NCI-H2227 (cell line): ENCODE results near the gene ZEB2.
"Not testable (repeated sequence)": the region's sequence is repeated elsewhere in the genome, so short reads cannot be mapped to it uniquely, and the experiment has no call there.

Experiments
- DNase-seq: peaks from one replicate; lab custom pipeline; 2025; ENCODE audit not compliant: unreplicated experiment; lab: John Stamatoyannopoulos, UW

ZEB2 gene

DNA sequence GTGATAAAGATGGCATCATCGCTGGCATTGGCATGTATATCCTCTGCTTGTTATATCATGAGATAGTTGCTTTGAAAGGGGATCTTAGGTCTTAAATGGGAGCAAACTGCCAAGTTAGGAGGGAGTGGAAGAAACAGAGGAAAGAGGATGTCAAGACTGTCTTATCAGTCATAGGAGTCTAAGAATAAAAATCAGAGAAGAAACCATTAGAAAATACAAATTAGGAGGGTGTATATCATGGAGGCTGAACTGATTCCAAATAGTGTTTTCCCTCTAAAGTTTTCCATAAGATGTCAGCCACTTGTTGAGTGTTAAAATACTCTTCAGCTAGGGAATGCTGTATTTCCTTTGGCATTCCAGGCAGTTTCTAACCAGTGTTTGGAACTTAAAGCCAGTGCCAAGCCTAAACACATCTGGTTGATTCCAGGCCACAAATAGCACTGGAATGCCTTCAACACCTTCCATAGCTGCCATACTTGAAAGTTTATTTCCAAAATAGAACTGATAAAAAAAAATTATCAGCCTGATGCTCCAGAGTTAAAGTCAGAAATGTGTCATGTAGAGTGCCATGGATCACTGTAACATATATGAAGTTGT is 129.4 kb downstream of the ZEB2 start:
- DNase-seq, result no peak

DNA sequence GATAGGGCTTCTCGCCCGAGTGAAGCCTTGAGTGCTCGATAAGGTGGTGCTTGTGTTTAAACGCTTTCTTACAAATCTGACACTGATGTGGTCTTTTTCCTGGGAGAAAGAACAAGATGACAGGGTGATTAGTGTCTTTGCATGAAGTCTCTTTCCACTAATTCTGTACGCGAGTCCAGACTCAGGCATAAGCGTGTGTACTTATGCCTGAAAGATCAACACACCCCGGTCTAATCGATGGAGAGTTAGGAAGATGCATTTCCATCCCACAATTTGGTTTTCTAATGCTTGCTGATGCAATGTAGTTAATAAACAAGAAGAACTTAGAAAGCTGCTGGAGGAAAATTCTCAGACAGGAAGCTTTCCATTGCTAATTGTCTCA is 130.0 kb downstream of the ZEB2 start:
- no peak for DNase-seq

DNA sequence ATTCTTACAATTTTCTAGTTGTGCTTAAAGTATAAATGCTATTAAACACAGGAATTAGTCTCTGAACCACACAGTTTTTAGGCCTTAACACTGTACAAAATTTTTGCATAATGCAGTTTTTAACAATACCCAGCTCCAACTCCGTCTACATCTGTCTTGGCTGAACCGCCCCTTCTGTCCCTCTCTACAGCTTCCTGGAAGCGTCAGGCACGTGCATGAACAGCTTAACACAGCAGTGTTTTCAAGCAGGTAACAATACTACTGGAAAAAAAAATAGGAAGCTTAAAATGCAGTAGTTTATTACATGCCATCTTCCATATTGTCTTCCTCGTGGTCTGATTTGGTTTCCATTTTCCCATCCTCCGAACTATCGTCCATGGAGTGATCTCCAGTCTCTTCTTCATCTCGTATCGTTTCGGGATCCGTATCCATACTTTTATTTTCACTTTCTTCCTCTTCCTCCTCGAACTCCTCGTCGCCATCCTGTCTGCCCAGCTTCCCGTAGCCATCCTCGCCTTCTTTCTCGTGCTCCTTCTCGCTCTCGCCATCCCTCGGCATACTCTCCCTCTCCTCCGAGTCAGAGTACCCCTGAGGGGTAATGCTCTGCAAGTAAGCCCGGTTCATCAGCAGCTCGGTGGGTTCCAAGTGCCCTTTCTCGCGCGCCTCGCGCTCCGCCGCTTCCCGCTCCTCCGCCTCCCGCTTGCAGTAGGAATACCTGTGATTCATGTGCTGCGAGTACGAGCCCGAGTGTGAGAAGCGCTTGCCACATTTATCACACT is 130.6 kb downstream of the ZEB2 start:
- DNase-seq, result peak; percentile 75

DNA sequence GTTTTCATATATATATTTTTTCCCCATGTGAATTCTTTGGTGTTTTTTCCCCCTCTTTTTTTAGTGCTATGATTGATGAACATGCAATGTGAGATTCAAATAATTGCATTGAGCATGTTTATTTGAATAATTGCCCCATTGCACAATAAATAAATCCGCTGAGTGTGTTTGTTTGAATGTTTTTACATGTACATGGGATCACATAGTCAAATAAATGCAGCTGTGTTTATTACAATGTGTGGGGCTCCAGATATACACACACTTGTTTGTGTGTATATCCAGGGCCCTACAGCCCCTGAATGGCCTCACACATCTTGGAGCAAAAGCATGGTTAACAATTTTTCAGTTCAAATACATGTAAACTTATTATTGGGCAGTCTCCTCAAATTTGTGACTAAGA is 134.5 kb downstream of the ZEB2 start:
- no peak for DNase-seq

DNA sequence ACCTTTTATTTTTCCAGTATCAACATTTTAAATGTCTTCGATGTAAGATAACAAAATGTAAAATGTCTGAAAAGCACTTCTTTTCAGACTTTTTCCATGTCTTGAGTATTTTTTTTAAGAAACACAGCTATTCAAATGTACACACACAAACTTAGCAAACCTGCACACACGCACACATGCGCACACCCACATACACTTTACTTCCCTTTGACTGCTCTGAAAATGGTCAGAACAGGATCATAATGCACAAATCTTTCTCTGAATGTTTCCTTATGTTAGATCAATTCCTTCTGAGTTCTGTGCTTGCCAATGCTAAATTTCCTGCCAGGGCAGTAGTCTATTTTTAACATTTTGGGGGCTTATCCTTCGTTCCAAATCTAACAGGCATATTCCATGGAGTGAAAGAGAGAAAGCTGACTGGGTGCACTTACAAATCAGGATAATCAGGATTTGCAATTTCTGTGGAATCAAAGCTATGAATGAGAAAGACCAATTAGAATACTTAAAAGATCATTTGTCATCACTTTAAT is 136.3 kb downstream of the ZEB2 start:
- no peak for DNase-seq

DNA sequence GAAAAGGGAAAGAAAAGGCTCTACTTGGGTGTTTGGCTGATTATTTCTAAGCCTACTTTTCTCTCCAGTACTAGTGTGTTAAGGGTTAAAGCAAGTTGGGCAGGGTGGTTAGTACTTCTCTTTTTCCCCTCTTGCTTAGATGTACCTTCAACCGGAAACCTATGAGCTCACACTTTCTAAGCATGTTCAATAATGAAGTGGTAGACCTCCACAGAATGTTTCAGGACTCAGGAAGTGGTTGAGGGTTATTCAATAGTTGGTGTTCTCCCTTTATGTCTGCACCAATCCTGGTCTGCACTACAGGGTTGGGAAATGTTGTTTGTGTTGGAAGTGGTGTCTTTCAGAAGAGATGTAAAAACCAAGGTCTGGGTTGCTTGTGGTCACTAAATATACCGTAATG is 137.1 kb downstream of the ZEB2 start:
- DNase-seq, result no peak

DNA sequence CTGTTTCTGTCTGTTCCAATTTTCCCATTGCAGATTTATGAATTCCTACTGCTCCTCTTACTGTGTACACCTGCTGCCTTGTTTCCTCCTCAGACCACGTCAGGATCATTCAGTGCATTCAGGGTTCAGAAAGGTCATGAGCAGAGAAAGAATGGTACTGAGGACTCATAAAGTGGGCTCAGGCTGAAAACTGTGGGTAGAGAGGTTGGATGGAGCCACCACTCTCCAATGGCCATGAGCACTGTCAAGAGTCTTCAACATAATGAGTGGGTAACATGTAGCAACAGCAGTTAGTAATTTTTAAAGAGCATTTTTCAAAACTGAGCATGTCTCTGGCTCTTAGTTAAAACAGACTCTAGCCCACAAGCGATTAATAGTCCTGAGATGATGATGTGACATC is 138.2 kb downstream of the ZEB2 start:
- DNase-seq, result no peak

DNA sequence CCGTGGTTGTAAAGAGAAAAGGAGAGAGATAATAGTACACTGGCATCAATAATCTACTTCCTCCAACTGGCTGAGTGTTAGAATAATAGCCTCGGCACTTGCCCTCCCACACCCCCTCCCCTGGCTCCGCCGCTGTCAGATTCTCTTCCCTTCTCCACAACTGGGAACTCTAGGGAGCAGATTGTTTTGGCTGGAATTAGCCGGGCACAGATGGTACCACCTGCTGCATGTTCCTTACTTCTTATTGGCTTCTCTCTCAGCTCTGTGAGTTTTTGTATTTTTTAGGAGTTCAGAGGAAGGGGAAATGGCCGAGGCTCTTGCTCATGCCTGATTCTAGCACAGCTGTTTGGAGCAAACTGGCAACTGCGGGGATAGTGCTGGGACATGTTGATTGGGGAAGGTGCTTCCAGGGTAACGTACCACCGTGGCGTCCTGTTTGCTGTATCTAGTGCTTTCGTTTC is 140.0 kb downstream of the ZEB2 start:
- DNase-seq, result peak; percentile 15

DNA sequence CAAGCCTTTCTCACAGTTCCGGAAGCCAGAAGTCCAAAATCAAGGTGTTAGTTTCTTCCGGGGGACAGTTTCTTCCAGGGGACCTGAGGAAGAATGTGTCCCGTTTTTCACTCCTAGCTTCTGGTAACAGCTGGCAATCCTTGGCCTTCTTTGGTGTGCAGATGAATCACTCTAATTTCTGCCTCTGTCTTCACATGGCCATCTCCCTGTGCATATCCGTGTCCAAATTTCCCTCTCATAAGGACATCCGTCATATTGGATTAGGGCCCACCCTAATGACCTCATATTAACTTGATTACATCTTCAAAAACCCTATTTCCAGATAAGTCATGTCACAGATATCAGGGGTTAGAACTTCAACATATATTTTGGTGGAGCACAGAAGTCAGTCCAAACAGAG is 141.4 kb downstream of the ZEB2 start:
- no peak for DNase-seq

DNA sequence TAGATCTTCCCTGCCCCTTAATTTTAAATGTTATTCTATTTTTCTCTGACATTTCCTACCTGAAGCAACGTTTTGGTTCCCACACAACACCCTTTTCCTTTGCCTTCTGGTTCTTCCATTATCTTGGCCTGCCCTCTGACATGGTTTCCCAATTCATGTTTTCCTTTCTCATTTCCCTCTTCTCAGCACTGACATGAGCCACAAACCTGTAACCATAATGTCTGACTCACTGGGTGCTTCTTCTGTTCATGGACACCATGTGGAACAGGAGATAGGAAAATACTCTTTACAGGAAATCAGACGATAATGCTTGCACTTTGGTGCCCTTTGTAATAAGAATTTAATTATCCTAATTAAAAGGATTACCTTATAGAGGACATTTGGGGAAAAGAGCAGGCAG is 142.0 kb downstream of the ZEB2 start:
- DNase-seq, result no peak

DNA sequence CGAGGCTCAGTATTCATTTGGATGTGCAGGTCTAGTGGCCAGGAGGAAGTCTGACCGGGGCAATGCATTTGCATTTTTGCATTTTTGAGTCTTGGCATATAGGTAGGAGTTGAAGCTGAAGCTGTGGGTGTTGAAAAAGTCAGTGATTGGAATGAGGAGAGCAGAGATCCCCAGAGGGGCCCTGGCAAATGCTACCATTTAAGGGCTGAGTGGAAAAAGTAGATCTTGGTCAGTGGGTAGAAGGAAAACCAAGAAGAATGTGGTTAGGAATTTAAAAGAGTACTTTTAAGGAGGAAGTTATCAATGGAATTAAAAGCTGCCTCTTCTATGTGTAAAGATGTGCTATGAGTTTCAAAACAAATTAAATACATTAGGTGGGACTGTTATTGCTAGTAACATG is 143.0 kb downstream of the ZEB2 start:
- no peak for DNase-seq

DNA sequence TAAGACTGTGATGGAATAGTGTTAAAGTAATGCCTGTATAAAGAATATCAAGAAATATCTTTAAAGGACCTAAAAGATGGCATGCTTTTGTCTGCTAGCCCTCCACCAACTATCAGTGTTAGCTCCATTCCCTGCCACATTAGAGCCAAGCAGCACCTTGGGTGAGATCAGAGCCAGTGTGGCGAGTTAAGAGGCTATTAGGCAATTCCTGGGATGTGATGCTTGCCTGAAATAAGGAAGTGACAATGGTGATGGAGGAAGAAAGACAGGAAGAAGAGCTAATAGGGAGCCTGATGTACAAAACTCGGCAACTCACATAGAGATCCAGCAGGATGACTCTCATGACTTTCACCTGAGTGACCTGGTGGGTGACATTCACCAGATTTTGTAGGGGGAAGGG is 143.5 kb downstream of the ZEB2 start:
- DNase-seq, result no peak

DNA sequence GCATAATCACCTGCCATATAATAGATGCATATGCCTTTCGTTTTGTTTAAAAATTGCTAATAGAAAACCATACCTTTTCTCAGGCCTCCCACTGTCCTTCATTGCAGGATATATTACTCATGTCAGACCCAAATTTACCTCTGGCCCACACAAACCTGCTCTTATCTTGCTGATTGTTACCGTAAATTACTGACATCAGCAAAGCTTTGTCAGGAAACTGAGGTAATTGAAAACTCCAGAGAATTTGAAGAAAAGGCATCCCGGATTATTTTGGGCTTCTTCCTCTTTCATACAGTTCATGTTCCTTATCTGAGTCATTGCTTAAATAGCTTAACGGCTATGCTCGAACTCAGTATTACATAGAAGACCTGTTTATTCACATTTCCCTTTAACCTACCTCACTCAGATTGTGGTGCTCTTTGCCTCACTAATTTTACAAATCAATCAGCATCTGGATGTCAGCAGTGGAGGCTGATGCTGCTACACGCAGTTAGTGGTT is 145.7 kb downstream of the ZEB2 start:
- DNase-seq, result no peak

DNA sequence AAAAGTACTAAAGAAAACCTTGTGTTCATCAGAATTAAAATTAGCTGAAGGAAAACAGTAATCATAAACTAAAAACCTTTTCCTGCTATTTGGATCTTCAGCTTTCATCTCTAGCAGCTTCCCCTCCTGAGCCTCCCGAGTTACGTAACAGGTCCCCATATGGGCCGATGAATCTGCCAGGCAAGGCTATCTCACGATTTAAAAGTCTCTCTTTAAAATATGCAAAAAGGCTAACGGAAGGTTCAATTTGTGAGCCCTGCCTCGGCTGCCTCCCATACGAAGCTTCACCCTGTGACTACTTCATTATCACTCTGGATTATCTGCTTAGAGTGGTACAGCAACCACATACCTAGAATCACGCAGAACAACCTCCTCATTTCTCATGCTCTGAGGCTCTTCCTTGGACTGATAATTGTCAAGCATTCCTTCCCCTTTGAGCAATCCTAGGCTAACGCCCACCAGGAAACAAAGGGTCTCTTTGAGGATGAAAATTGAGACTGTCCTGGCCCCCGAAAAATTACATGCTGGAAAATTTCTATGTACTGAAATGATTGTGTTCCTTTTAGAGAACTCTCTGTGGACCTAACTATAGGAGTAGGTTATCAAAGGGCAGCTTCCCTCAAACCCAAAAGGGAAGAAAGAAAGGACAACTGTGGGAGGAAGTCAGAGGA is 147.4 kb downstream of the ZEB2 start:
- DNase-seq, result no peak

DNA sequence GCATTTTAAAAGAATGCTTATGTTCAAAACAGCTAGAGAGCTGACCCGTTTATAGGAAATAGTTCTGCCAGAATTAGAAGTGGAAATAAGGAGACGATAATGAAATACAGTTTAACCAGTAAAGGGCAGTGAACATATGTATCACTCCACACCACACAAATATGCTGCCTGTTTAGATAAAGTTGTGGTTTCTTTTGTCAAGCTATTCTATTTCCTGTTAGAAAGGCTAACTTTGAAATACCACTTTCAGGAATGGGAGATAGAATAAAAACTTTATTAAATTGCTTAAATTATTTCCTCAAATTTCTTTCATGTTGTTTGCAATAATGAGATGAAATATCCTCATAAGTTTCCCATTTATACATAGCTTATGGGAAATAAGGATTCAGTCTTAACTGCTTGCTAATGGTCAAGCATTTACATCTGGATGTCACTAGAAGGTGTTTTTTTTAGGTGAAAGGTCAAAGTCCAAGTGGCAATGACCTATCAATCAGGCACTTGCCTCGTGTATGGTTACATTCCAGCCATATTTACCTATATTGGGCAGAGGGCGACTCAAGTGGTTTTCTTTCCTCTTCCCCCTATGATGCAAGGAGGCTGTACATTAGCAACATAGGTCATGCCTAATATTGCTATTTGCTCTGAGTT is 148.9 kb downstream of the ZEB2 start:
- no peak for DNase-seq

DNA sequence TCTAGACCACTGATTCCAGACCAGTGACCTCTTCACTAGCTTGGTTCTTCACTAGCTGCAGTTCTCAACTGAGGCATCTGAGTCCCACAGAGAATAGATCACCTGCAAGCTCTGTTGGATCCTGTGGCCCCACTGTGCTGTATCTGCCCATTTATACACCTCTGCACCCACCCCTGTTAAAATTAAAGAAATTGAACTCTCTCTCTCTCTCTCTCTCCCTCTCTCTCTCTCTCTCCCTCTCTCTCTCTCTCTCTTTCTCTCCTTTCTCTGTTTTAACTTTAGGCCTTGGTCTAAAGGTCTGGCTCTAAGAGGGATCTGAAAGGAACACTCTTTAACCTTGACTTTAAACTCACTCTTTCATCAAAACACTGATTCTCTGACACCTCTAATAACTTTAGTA is 150.5 kb downstream of the ZEB2 start:
- DNase-seq, result no peak

DNA sequence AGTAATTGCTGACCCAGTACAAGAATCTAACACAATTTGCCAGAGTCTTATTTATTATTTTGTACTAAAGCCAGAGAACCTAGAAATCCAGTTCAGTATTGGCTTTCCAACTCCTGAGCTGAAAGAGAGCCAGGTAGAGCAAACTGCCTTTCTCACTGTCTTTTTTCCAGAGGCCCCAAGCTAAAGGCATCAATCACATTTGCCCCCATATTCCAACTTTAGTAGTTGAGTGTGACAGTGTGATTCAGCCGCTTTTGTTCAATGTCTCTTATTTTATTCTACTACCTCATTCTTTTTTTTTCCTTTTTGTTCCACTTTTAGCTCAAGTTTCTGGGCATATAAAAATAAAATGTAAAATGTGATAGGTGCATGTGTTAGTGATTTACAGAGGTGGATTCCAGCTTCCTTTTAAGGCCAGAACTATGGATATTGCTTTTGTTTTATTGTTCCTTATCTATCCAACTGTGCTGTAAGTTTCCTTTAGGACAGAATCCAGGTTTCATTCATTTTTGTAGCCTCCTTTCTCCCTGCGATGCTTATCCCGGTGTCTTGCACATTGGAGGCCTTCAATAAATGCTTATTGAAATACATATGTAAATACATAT is 153.0 kb downstream of the ZEB2 start:
- no peak for DNase-seq

DNA sequence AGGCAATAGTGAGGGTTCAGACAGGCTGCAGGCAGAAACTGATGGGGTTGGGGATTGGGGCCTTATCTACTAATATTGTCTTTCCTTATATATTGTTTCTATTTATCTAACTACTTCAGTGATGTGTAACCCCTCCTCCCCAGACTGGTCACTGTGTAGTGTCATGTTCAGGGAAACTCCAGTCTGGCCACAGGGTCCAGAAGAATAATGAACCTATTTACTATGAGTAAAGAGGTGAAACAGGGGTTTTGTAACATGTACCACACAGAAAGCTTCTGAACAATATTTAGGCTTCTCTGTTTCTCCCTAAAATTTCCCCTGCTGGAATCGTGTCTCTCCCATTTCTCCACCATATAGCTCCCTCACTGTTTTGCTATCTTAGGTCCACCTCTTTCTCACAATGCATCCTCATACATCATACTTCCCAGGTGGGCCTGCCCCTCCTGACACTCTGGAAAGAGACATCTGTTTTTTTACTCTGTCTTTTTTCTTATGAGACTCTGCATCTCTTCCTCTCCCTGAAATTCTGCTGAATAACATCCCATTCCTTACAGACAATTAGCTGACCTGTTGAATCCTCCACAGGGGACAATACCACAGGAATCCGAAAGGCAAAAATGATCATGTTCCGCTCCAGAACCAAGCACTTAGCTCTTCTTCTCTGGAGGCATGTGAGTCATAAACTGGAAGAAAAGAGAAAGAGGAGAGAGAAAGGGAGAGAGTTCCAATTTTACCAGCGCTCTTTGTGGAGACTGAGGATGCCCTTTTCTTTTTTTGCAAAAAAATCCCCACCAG is 154.8 kb downstream of the ZEB2 start:
- no peak for DNase-seq

DNA sequence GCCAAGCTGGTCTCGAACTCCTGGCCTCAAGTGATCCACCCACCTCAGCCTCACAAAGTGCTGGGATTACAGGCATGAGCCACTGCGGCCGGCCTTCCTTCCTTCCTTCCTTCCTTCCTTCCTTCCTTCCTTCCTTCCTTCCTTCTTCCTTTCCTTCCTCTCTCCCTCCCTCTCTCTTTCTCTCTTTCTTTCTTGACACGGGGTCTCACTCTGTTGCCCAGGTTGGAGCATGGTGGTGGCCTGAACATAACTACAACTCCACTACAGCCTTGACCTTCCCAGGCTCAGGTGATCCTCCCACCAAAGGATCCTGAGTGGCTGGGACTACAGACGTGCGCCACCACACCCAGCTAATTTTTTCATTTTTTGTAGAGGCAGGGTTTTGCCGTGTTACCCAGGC is 155.7 kb downstream of the ZEB2 start:
- not testable (repeated sequence) for DNase-seq

DNA sequence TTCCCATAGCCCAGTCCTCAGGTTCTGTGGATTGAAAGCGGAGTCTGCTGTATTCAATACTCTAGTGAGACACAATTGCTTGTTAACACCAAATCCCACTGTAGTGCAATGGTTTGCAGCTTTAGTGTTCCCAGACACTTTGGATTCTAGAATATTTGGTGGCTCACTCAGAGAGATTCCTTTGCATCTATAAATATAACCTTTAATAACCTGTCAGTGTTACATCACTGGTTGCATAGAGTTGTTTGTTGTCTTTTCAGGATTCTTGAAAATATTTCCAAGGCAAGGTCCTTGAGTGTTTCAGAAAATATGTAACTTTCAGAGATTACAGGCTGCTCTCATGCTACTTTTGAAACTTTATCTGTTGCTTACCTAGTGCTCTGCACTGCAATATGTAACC is 157.5 kb downstream of the ZEB2 start:
- no peak for DNase-seq
